WTC11 (cell line): ENCODE results near the gene BCOR. TPM values are rescaled to one million over a fixed set of nuclear protein-coding genes. Genes with fewer than 3 reads are reported as not detected.

Source experiments
- ATAC-seq: fragments of 200-7000 bp; cut with Tn5 transposase; 2 replicates; pipeline ENCODE4 v1.10.0; 2021; ENCODE audit warnings: mild to moderate bottlenecking, moderate library complexity
- CTCF ChIA-PET: fragments of 300-600 bp; sonication (Branson Sonifier 250); formaldehyde crosslinking; loops from one replicate; lab custom pipeline; 2021; ENCODE audit warnings: antibody characterized with exemption; lab: Charles Lee
- POLR2A ChIA-PET: fragments of 350-600 bp; sonication (Branson Sonifier 250); formaldehyde crosslinking; loops from one replicate; lab custom pipeline; 2021; ENCODE audit warnings: antibody characterized with exemption; lab: Charles Lee
- DNase-seq: peaks from one replicate; pipeline ENCODE4 v3.0.0; 2021; ENCODE audit warnings: low spot score
- H3K27ac Mint-ChIP-seq: 2 replicates; pipeline ENCODE4 v1.8.0; 2021; ENCODE audit warnings: mixed read lengths
- H3K27me3 Mint-ChIP-seq: 2 replicates; pipeline ENCODE4 v1.8.0; 2021; ENCODE audit warnings: low read depth, mild to moderate bottlenecking, moderate library complexity, mixed read lengths
- H3K36me3 Mint-ChIP-seq: 2 replicates; pipeline ENCODE4 v1.8.0; 2021; ENCODE audit warnings: mixed read lengths
- H3K4me1 Mint-ChIP-seq: 2 replicates; pipeline ENCODE4 v1.8.0; 2022; ENCODE audit warnings: mixed read lengths
- H3K4me3 Mint-ChIP-seq: 2 replicates; pipeline ENCODE4 v1.8.0; 2021; ENCODE audit warnings: mild to moderate bottlenecking, moderate library complexity, mixed read lengths
- H3K9me3 Mint-ChIP-seq: 2 replicates; pipeline ENCODE4 v1.8.0; 2021; ENCODE audit warnings: mixed read lengths
- CREB1 ChIP-seq: sonication (generic); formaldehyde crosslinking; IDR thresholded peaks from 2 replicates; pipeline ENCODE4 v1.8.0; 2023; ENCODE audit warnings: mild to moderate bottlenecking, missing genetic modification reagents
- E2F1 ChIP-seq: sonication (generic); formaldehyde crosslinking; IDR thresholded peaks from 2 replicates; pipeline ENCODE4 v1.8.0; 2022; ENCODE audit warnings: mild to moderate bottlenecking, missing genetic modification reagents
- ELF4 ChIP-seq: sonication (generic); formaldehyde crosslinking; IDR thresholded peaks from 2 replicates; pipeline ENCODE4 v1.8.1; 2022; ENCODE audit warnings: low read depth, mild to moderate bottlenecking, moderate library complexity, missing genetic modification reagents
- FOXK1 ChIP-seq: sonication (generic); formaldehyde crosslinking; IDR thresholded peaks from 2 replicates; pipeline ENCODE4 v1.8.0; 2022; ENCODE audit warnings: mild to moderate bottlenecking, moderate library complexity, missing genetic modification reagents
- GTF2I ChIP-seq: fragments of 250-450 bp; sonication (Bioruptor Pico); conservative IDR thresholded peaks from 2 replicates; pipeline ENCODE4 v1.4.0; 2021; ENCODE audit warnings: mild to moderate bottlenecking
- HMGXB4 ChIP-seq: sonication (generic); formaldehyde crosslinking; IDR thresholded peaks from 2 replicates; pipeline ENCODE4 v1.8.1; 2023; ENCODE audit warnings: mild to moderate bottlenecking, moderate library complexity, missing genetic modification reagents
- MLX ChIP-seq: sonication (generic); formaldehyde crosslinking; IDR thresholded peaks from 2 replicates; pipeline ENCODE4 v1.8.1; 2023; ENCODE audit warnings: mild to moderate bottlenecking, missing genetic modification reagents, moderate library complexity
- ZNF396 ChIP-seq: fragments of 250-450 bp; sonication (Bioruptor Pico); IDR thresholded peaks from 2 replicates; pipeline ENCODE4 v1.8.0; 2021; ENCODE audit warnings: mild to moderate bottlenecking, moderate library complexity, borderline replicate concordance
- ZNF423 ChIP-seq: fragments of 250-450 bp; sonication (Bioruptor Pico); IDR thresholded peaks from 2 replicates; pipeline ENCODE4 v2.1.2; 2022; ENCODE audit warnings: mild to moderate bottlenecking, moderate library complexity
- ZNF425 ChIP-seq: fragments of 250-450 bp; sonication (Bioruptor Pico); conservative IDR thresholded peaks from 2 replicates; pipeline ENCODE4 v1.9.0; 2021; ENCODE audit warnings: mild to moderate bottlenecking
- ZNF512 ChIP-seq: sonication (generic); formaldehyde crosslinking; IDR thresholded peaks from 2 replicates; pipeline ENCODE4 v1.8.1; 2022; ENCODE audit warnings: missing genetic modification reagents, borderline replicate concordance
- total RNA-seq: library from RNA; stranded (reverse); gene quantifications from 3 replicates; pipeline ENCODE4 v1.2.3, GENCODE V29; 2021

BCOR gene
- total RNA-seq, 1 experiment from 2014 or later: 44.5 TPM

- H3K4me3 Mint-ChIP-seq: peak overlapping the region; percentile 68
- H3K36me3 Mint-ChIP-seq: no peaks in the 10 kb centered on the region
- POLR2A ChIA-PET: interaction anchor here (0.6 kb wide), 1 partner anchor 71 kb away, joined by 3 read pairs; no protein-coding TSS in a partner anchor
- no peak overlapping the region for H3K27ac Mint-ChIP-seq
- peaks cover 78% of the 10 kb centered on the region for H3K4me1 Mint-ChIP-seq
- ATAC-seq (peak; percentile 47), DNase-seq (no peak)
- TF ChIP-seq CREB1: no peak
- TF ChIP-seq ZNF423 (CRISPR knock-in tag): peak; percentile 76
- no peak for TF ChIP-seq HMGXB4 (CRISPR knock-in tag)
- TF ChIP-seq MLX (CRISPR knock-in tag): no peak
- no peak for TF ChIP-seq ZNF512
- H3K27me3 Mint-ChIP-seq: peaks cover 27% of the 10 kb centered on the region
- CTCF ChIA-PET: interaction anchor here (0.7 kb wide), 1 partner anchor 118 kb away, joined by 4 read pairs; no protein-coding TSS in a partner anchor
- no peaks in the 10 kb centered on the region for H3K9me3 Mint-ChIP-seq
Observed at GRCh38 chrX:40083120-40083978, 14.4 kb downstream of the BCOR start.

GRCh38 chrX:40082447-40083119 is 15.2 kb downstream of the BCOR start:
- Mint-ChIP-seq H3K36me3 (no peaks in the 10 kb centered on the region), H3K9me3 (no peaks in the 10 kb centered on the region), H3K27ac (no peak overlapping the region), H3K27me3 (peaks cover 27% of the 10 kb centered on the region), H3K4me3 (peak overlapping the region; percentile 36; the same call in 1 of the 2 replicates), H3K4me1 (peaks cover 78% of the 10 kb centered on the region)
- DNase-seq: no peak
- TF ChIP-seq ZNF396 (no peak), ELF4 (CRISPR knock-in tag) (no peak), E2F1 (no peak), FOXK1 (CRISPR knock-in tag) (no peak), GTF2I (CRISPR knock-in tag) (no peak)
- ATAC-seq: no peak
- ChIA-PET POLR2A (interaction anchor here (0.6 kb wide), 1 partner anchor 70 kb away, joined by 3 read pairs; no protein-coding TSS in a partner anchor), CTCF (interaction anchor here (0.7 to 1.4 kb wide), 2 partner anchors 69 to 119 kb away, joined by 3 to 4 read pairs; no protein-coding TSS in a partner anchor)

GRCh38 chrX:40081679-40082068 is 16.1 kb downstream of the BCOR start:
- peaks cover under 1% of the 10 kb centered on the region for H3K36me3 Mint-ChIP-seq
- CTCF ChIA-PET: interaction anchor here (1.4 kb wide), 1 partner anchor 68 kb away, joined by 3 read pairs; no protein-coding TSS in a partner anchor
- peak overlapping the region; percentile 84 for H3K27ac Mint-ChIP-seq
- peaks cover 21% of the 10 kb centered on the region for H3K27me3 Mint-ChIP-seq
- no peak for ATAC-seq
- POLR2A ChIA-PET: interaction anchor here (0.6 kb wide), 1 partner anchor 79 kb away, joined by 7 read pairs; no protein-coding TSS in a partner anchor
- peak overlapping the region; percentile 52 for H3K4me3 Mint-ChIP-seq
- no peaks in the 10 kb centered on the region for H3K9me3 Mint-ChIP-seq
- H3K4me1 Mint-ChIP-seq: peaks cover 70% of the 10 kb centered on the region
- no peak for TF ChIP-seq ZNF425
- no peak for TF ChIP-seq E2F1
- DNase-seq: no peak
